HEK293 (cell line): Measurements from ENCODE around the gene SPATA1.

Source experiments
- BCL11A ChIP-seq: fragments of 450-650 bp; formaldehyde crosslinking; IDR thresholded peaks from 2 replicates; pipeline ENCODE4 v1.5.1; 2016; ENCODE audit warnings: low read depth, missing biosample characterization, missing genetic modification characterization
- FEZF1 ChIP-seq: fragments of 450-650 bp; formaldehyde crosslinking; IDR thresholded peaks from 2 replicates; pipeline ENCODE4 v1.5.1; 2016; ENCODE audit warnings: missing biosample characterization, missing genetic modification characterization
- GLI2 ChIP-seq: fragments of 450-650 bp; formaldehyde crosslinking; IDR thresholded peaks from 2 replicates; pipeline ENCODE4; 2017; ENCODE audit warnings: missing biosample characterization, missing genetic modification characterization, low read depth, borderline replicate concordance
- KLF10 ChIP-seq: fragments of 450-650 bp; IDR thresholded peaks from 2 replicates; pipeline ENCODE4 v1.5.1; 2018; ENCODE audit warnings: missing biosample characterization, mild to moderate bottlenecking, missing genetic modification characterization
- KLF7 ChIP-seq: fragments of 450-650 bp; formaldehyde crosslinking; IDR thresholded peaks from 2 replicates; pipeline ENCODE4 v1.5.1; 2016; ENCODE audit warnings: missing biosample characterization, missing genetic modification characterization, borderline replicate concordance
- KLF8 ChIP-seq: fragments of 450-650 bp; formaldehyde crosslinking; IDR thresholded peaks from 2 replicates; pipeline ENCODE4 v1.5.1; 2016; ENCODE audit warnings: missing biosample characterization, missing genetic modification characterization
- OSR2 ChIP-seq: fragments of 450-650 bp; formaldehyde crosslinking; IDR thresholded peaks from 2 replicates; pipeline ENCODE4 v1.5.1; 2016; ENCODE audit warnings: missing biosample characterization, missing genetic modification characterization
- PATZ1 ChIP-seq: fragments of 450-650 bp; formaldehyde crosslinking; IDR thresholded peaks from 2 replicates; pipeline ENCODE4 v1.5.1; 2016; ENCODE audit warnings: missing biosample characterization, missing genetic modification characterization
- SCRT1 ChIP-seq: fragments of 450-650 bp; formaldehyde crosslinking; IDR thresholded peaks from 2 replicates; pipeline ENCODE4 v1.5.1; 2016; ENCODE audit warnings: missing biosample characterization, missing genetic modification characterization, borderline replicate concordance
- SP2 ChIP-seq: fragments of 450-650 bp; formaldehyde crosslinking; IDR thresholded peaks from 2 replicates; pipeline ENCODE4 v1.5.1; 2016; ENCODE audit warnings: missing biosample characterization, missing genetic modification characterization
- TCF7L2 ChIP-seq: IDR thresholded peaks from 2 replicates; pipeline ENCODE4 v1.6.1; 2011; ENCODE audit warnings: low read depth, mild to moderate bottlenecking, inconsistent platforms, low read length, moderate library complexity, borderline replicate concordance
- ZBTB44 ChIP-seq: fragments of 450-650 bp; IDR thresholded peaks from 2 replicates; pipeline ENCODE4 v1.5.1; 2018; ENCODE audit warnings: missing biosample characterization, mild to moderate bottlenecking, missing genetic modification characterization
- ZNF138 ChIP-seq: fragments of 450-650 bp; formaldehyde crosslinking; IDR thresholded peaks from 2 replicates; pipeline ENCODE4 v1.5.1; 2016; ENCODE audit warnings: missing biosample characterization, missing genetic modification characterization, borderline replicate concordance
- ZNF175 ChIP-seq: fragments of 450-650 bp; formaldehyde crosslinking; IDR thresholded peaks from 2 replicates; pipeline ENCODE4 v1.5.1; 2016; ENCODE audit warnings: missing biosample characterization, missing genetic modification characterization
- ZNF184 ChIP-seq: fragments of 450-650 bp; IDR thresholded peaks from 2 replicates; pipeline ENCODE4 v1.5.1; 2018; ENCODE audit warnings: missing biosample characterization, mild to moderate bottlenecking, missing genetic modification characterization
- ZNF19 ChIP-seq: fragments of 450-650 bp; formaldehyde crosslinking; IDR thresholded peaks from 2 replicates; pipeline ENCODE4; 2016; ENCODE audit warnings: missing biosample characterization, missing genetic modification characterization, low read depth
- ZNF24 ChIP-seq: fragments of 450-650 bp; formaldehyde crosslinking; IDR thresholded peaks from 2 replicates; pipeline ENCODE4 v1.5.1; 2016; ENCODE audit warnings: missing biosample characterization, missing genetic modification characterization
- ZNF280C ChIP-seq: fragments of 450-650 bp; formaldehyde crosslinking; IDR thresholded peaks from 2 replicates; pipeline ENCODE4 v1.5.1; 2016; ENCODE audit warnings: missing biosample characterization, missing genetic modification characterization
- ZNF280D ChIP-seq: fragments of 450-650 bp; formaldehyde crosslinking; IDR thresholded peaks from 2 replicates; pipeline ENCODE4 v1.5.1; 2016; ENCODE audit warnings: missing biosample characterization, missing genetic modification characterization
- ZNF311 ChIP-seq: fragments of 450-650 bp; formaldehyde crosslinking; IDR thresholded peaks from 2 replicates; pipeline ENCODE4 v1.5.1; 2017; ENCODE audit warnings: missing biosample characterization, missing genetic modification characterization, borderline replicate concordance
- ZNF362 ChIP-seq: fragments of 450-650 bp; formaldehyde crosslinking; IDR thresholded peaks from 2 replicates; pipeline ENCODE4 v1.5.1; 2016; ENCODE audit warnings: missing biosample characterization, missing genetic modification characterization
- ZNF423 ChIP-seq: fragments of 450-650 bp; formaldehyde crosslinking; IDR thresholded peaks from 2 replicates; pipeline ENCODE4 v1.5.1; 2016; ENCODE audit warnings: missing biosample characterization, missing genetic modification characterization
- ZNF555 ChIP-seq: fragments of 450-650 bp; formaldehyde crosslinking; conservative IDR thresholded peaks from 2 replicates; pipeline ENCODE4 v1.5.1; 2017; ENCODE audit warnings: missing biosample characterization, mild to moderate bottlenecking, missing genetic modification characterization, inconsistent platforms
- ZNF580 ChIP-seq: fragments of 450-650 bp; formaldehyde crosslinking; IDR thresholded peaks from 2 replicates; pipeline ENCODE4 v1.5.1; 2016; ENCODE audit warnings: missing biosample characterization, missing genetic modification characterization
- ZNF639 ChIP-seq: fragments of 450-650 bp; formaldehyde crosslinking; IDR thresholded peaks from 2 replicates; pipeline ENCODE4 v1.5.1; 2016; ENCODE audit warnings: missing biosample characterization, missing genetic modification characterization
- ZNF768 ChIP-seq: fragments of 450-650 bp; formaldehyde crosslinking; IDR thresholded peaks from 2 replicates; pipeline ENCODE4 v1.5.1; 2018; ENCODE audit warnings: missing biosample characterization, mild to moderate bottlenecking, missing genetic modification characterization
- ZNF777 ChIP-seq: fragments of 450-650 bp; formaldehyde crosslinking; IDR thresholded peaks from 2 replicates; pipeline ENCODE4 v1.5.1; 2017; ENCODE audit warnings: missing biosample characterization, missing genetic modification characterization, borderline replicate concordance
- ZSCAN30 ChIP-seq: fragments of 450-650 bp; IDR thresholded peaks from 2 replicates; pipeline ENCODE4 v1.5.1; 2018; ENCODE audit warnings: missing biosample characterization, mild to moderate bottlenecking, missing genetic modification characterization, moderate library complexity

Gene SPATA1

GRCh38 chr1:84510668-84511067 lies 4.5 kb downstream of the SPATA1 start (continued):
- no peak for TF ChIP-seq ZBTB44 (tag by site-specific recombination)
- TF ChIP-seq ZNF555 (tag by site-specific recombination): no peak
- no peak for TF ChIP-seq ZNF280C (tag by site-specific recombination)
- TF ChIP-seq KLF7: no peak
- no peak for TF ChIP-seq SP2 (tag by site-specific recombination)
- peak; percentile 80 for TF ChIP-seq ZNF580
- TF ChIP-seq BCL11A (tag by site-specific recombination): peak; percentile 80
- no peak for TF ChIP-seq ZNF423 (tag by site-specific recombination)
- no peak for TF ChIP-seq ZSCAN30 (tag by site-specific recombination)
- TF ChIP-seq ZNF280D: no peak
- no peak; the same call in 1 of the 2 replicates for TF ChIP-seq KLF8
- TF ChIP-seq ZNF311 (tag by site-specific recombination): no peak
- TF ChIP-seq PATZ1 (tag by site-specific recombination): no peak
- TF ChIP-seq ZNF362 (tag by site-specific recombination): peak; percentile 57; the same call in 1 of the 2 replicates
- TF ChIP-seq GLI2 (tag by site-specific recombination): no peak
- TF ChIP-seq ZNF24 (tag by site-specific recombination): peak; percentile 72; the same call in 1 of the 2 replicates
- 0 out of 2 replicates have a peak, but pooled peaks have one; percentile 20 for TF ChIP-seq KLF10 (tag by site-specific recombination)
- TF ChIP-seq ZNF777: no peak
- TF ChIP-seq ZNF175 (tag by site-specific recombination): no peak
- peak; percentile 21 for TF ChIP-seq FEZF1
- no peak for TF ChIP-seq ZNF138 (tag by site-specific recombination)
- TF ChIP-seq TCF7L2: no peak
- peak; percentile 83 for TF ChIP-seq ZNF639 (tag by site-specific recombination)
- no peak for TF ChIP-seq ZNF184 (tag by site-specific recombination)
- no peak for TF ChIP-seq ZNF768 (tag by site-specific recombination)
- peak; percentile 82 for TF ChIP-seq SCRT1 (tag by site-specific recombination)
- TF ChIP-seq ZNF19 (tag by site-specific recombination): no peak
- TF ChIP-seq OSR2 (tag by site-specific recombination): no peak
